GM12864 (cell line): Measurements from ENCODE around the gene SLC49A3.
"Not testable (repeated sequence)": the region's sequence is repeated elsewhere in the genome, so short reads cannot be mapped to it uniquely, and the experiment has no call there.

ENCODE experiments used
- DNase-seq: peaks from one replicate; pipeline ENCODE4 v3.0.0-alpha.2; 2011; ENCODE audit warnings: low read depth
- H3K4me3 ChIP-seq: 2 replicates; pipeline ENCODE4 v1.5.1; 2011; ENCODE audit warnings: mild to moderate bottlenecking, low read depth, low read length, control low read depth
- TF ChIP-seq, protein P1 (sequence below): IDR thresholded peaks from 2 replicates; pipeline ENCODE4 v1.5.1; 2011; ENCODE audit warnings: low read depth, mild to moderate bottlenecking, moderate library complexity, low read length, control low read depth, inconsistent platforms; ENCODE audit errors: missing control alignments

SLC49A3 gene

DNA sequence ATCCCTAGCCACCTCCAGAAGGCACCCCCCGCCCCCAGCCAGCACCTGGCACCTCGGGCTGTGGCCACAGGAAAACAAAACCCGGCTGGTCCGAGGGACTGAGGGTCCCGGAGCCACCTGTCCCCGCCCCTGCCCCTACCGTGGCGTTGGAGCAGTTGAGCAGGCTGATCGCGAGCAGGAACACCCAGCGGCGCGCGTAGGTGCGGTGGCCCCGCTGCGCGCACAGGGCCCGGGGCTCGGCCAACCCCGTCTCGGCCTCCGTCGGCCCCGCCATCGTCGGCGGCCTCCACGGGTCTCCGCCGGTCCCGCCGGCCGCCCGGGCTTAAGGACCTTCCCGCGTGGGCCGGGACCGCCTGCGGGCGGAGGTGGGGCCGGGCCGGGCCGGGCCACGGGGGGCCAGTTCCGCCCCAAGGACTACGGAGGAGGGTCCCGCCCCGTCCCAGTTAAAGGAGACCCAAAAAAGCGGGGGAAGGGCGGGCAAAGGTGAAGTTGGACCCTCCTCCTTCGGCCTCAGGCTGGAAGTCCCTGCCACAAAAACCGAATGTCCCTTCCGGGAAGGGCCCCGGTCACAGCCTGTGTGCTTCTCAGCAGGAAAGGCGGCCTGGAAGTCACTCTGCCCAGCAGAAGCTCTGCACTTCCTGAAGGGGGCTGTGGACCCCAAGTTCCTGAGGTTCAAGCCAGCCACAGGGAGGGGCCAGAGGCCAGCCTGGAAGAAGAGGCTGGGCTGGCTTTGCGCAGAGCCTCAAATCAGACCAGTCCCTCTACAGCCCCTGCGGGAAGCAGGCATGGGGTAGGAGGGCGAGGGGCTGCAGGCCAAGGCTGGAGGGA is at the start of gene SLC49A3:
Gene SLC49A3, minus strand, starts transcription at position 298 of the 828 bp plus-strand sequence. Its CDS starts 24 bp downstream, at position 274.
- DNase-seq, result no peak
- TF ChIP-seq, protein P1, sequence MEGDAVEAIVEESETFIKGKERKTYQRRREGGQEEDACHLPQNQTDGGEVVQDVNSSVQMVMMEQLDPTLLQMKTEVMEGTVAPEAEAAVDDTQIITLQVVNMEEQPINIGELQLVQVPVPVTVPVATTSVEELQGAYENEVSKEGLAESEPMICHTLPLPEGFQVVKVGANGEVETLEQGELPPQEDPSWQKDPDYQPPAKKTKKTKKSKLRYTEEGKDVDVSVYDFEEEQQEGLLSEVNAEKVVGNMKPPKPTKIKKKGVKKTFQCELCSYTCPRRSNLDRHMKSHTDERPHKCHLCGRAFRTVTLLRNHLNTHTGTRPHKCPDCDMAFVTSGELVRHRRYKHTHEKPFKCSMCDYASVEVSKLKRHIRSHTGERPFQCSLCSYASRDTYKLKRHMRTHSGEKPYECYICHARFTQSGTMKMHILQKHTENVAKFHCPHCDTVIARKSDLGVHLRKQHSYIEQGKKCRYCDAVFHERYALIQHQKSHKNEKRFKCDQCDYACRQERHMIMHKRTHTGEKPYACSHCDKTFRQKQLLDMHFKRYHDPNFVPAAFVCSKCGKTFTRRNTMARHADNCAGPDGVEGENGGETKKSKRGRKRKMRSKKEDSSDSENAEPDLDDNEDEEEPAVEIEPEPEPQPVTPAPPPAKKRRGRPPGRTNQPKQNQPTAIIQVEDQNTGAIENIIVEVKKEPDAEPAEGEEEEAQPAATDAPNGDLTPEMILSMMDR, result no peak
- H3K4me3 ChIP-seq, result peak within 1 kb of the TSS; percentile 28

DNA sequence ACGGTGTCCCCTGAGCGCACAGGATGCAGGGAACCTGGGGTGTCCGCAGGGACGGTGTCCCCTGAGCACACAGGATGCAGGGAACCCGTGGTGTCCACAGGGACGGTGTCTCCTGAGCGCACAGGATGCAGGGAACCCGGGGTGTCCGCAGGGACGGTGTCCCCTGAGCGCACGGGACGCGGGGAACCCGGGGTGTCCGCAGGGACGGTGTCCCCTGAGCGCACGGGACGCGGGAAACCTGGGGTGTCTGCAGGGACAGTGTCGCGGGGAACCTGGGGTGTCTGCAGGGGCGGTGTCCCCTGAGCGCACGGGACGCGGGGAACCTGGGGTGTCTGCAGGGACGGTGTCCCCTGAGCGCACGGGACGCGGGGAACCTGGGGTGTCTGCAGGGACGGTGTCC is 47.6 kb upstream of the SLC49A3 start:
- DNase-seq, H3K4me3 ChIP-seq: not testable (repeated sequence)

DNA sequence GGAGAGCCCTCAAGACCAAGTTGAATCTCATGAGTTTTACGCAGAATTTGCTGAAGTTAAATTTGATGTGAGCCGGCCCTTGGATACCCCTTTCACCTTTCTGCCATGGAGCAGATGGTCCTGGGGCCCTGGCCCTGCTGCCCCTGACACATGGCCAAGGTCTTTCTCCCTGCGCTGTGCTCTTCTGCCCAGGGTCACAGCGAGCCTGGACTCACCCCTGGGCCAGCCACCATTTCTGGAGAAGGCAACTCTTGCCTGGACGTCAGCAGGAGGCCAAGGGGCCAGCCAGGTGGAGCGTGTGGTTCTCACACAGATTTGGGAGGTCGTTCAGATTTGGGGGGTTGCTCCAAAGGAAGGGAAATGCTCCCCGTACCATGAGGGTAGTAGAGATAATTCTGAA is 46.6 kb upstream of the SLC49A3 start:
- DNase-seq, result no peak
- TF ChIP-seq, protein P1, result no peak
- H3K4me3 ChIP-seq, result no peak overlapping the region

DNA sequence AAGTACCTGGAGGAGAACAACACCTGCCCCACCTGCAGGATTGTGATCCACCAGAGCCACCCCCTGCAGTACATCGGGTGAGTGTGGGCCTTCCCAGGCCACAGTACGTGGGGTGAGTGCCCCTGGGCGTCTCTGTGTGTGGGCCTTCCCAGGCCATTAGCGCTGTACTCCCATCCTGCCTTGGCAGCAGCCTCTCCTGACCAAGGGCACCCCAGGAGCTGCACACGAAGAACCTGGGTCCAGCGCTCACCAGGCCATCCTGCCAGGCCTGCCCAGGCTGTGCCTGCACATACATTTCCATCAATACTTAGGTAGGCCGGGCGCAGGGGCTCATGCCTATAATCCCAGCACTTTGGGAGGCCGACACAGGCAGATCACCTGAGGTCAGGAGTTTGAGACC is 46.0 kb upstream of the SLC49A3 start:
- H3K4me3 ChIP-seq, result no peak overlapping the region
- DNase-seq, result no peak
- TF ChIP-seq, protein P1, result no peak

DNA sequence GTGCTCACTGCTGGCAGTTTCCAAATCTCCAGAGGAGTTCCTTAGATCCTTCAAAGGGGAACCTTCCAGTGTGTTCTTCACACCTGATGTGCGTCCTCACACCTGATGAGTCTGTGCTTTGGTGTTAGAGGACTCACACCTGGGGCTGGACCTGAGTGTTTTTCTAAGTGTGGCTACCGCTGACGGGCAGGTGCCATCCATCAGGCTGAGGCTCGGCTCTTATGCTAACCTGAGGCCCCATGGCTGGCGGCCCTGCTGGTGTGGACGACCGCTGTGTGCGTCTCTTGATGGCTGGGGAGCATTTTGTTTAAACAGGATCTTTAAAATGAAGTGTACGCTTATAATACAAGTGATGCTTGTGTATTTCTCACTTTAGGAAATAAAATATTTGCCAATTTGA is 45.1 kb upstream of the SLC49A3 start:
- H3K4me3 ChIP-seq, result no peak overlapping the region
- no peak for DNase-seq
- TF ChIP-seq, protein P1, result no peak

DNA sequence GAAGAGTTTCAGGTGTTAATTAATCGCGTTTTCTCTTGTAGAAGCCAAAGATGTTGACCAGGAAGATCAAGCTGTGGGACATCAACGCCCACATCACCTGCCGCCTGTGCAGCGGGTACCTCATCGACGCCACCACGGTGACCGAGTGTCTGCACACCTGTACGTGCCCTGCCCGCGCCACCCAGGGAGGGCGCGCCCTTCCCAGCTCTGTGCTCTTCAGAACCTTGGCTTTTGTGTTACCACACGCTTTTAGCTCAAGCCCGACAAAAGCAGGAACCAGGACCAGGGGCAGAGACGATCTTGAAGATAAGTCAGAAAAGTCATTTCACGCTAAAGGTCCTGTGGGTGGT is 44.7 kb upstream of the SLC49A3 start:
- DNase-seq, result no peak
- no peak overlapping the region for H3K4me3 ChIP-seq
- TF ChIP-seq, protein P1, result no peak

DNA sequence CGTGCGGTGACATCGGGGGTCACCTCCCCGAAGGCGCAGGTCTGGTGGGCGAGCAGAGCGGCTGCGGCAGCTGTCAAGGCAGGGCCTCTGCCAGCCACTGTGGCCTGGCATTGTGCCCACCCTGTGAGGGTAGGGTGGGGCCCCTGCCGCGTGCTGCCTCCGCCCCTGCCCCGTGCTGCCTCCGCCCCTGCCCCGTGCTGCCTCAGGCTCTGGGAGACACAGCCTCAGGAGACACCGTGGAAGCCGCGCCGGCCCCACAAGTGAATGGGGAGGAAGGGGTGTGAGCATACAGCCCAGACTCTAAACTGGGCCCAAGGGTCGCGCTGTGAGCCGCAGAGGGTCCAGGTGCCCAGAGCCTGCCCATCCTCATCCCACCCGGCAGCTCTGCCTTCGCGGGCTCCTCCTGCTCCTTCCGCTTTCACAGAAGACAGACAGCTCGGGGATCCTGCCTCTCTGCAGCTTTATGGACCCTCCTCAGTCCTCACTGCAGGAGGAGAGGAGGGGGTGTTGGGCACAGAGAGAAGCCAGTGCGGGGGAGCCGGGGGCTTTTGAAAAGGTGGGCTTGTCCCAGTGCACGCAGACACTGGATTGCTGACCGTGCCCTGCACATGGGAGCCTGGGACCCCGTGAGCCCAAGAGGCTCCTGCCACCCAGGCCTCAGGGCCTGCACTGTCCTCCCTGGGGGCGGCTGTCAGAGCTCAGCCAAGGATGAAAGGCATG is 44.1 kb upstream of the SLC49A3 start:
- TF ChIP-seq, protein P1, result no peak
- DNase-seq, result no peak
- no peak overlapping the region for H3K4me3 ChIP-seq
